GM21576 (cell line): Measurements from ENCODE around the gene HMCES.
"Not testable (repeated sequence)": the region's sequence is repeated elsewhere in the genome, so short reads cannot be mapped to it uniquely, and the experiment has no call there.

Source experiments
- ATAC-seq: cut with Tn5 transposase; IDR thresholded peaks from one replicate; pipeline ENCODE4 v1.9.1; 2021; ENCODE audit warnings: mild to moderate bottlenecking, moderate library complexity; ENCODE audit not compliant: unreplicated experiment

The HMCES gene

GRCh38 chr3:129318921-129319320 lies 40.3 kb downstream of the HMCES start:
- ATAC-seq, result no peak

- ATAC-seq, result no peak
Observed at GRCh38 chr3:129320261-129320660, 41.6 kb downstream of the HMCES start.

DNA sequence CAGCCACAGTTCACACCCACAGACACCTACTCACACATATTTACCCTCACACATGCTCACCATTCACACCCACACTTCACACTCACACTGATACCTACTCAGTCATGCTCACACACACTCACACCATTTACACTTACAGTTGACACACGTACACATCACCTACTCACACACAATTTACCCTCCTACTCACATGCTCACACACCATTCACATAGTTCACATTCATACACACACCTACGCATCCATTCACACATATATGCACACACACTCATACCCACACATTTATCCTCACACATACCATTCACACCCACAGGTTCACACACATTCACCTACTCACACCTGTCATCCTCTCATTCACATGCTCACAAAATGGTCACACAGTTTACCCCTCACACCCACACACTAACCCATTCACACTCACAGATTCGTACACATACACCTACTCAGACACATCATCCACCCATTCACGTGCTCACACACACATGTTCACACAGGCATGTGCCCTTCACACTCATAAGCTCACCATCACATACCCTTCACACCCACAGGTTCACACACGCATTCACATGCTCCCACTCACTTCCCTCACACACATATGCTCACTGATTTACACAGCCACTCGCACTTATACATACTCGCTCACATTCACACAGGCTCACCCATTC lies 42.3 kb downstream of the HMCES start:
- no peak for ATAC-seq

GRCh38 chr3:129321887-129322286 lies 43.2 kb downstream of the HMCES start:
- no peak for ATAC-seq

GRCh38 chr3:129323651-129324294 lies 45.1 kb downstream of the HMCES start:
- no peak for ATAC-seq

DNA sequence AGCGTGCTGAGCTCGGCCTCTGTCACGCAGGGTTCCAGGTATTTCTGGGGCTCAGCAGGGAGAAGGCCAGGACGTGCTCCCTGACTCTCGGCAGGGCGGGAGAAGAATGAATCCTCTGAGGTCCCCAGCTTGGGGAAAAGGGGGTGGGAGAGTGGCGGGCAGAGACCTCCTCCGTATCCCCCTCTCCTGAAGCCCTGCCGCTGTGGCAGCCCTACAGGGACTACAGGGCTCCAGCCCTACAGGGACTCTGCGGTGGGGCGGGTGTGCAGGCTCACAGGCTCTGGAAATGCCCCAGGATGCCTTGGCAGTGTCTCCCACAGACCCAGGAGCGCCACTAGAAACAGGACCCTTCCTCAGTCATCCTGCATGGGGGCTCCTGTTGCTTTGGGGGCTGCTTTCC lies 46.2 kb downstream of the HMCES start:
- ATAC-seq, result no peak

- ATAC-seq, result no peak
Observed at GRCh38 chr3:129325383-129325782, 46.7 kb downstream of the HMCES start.

- ATAC-seq, result no peak
Observed at GRCh38 chr3:129326138-129326537, 47.5 kb downstream of the HMCES start.

DNA sequence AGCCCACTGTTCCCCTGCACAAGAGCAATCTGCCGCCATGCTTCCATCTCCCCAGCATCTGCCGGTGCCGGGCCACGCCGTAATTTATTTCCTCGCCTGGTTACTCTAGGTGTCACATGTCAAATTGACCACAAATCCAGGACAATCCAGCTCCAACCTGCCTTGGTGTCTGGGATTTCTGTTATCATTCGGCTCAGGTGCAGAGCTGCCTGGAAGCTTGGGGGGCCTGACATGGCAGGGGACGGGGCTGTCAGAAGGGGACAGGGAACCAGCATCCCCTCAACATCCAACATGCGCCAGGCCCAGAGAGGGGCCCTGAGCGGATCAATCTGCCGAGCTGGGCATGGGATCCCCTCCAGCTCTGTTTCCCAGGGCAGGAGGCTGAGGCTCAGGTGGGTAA lies 47.9 kb downstream of the HMCES start:
- ATAC-seq, result no peak

DNA sequence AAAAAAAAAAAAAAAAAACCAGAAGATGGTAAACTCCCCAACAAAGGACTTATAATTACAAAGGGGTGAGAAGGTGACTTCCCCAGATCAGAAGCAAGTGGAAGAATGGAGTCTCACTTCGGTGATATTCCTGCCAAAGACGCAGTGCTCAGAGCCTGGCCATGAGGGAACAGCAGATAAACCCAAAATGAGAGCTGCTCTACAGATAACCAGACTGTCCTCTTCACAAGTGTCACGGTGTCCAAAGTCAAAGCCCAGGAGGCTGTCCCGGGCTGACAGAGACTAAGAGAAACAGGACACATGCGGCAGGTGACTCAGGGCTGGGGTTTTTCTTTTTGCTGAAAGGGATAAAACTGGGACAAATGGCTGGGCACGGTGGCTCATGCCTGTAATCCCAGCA lies 48.8 kb downstream of the HMCES start:
- ATAC-seq, result no peak

DNA sequence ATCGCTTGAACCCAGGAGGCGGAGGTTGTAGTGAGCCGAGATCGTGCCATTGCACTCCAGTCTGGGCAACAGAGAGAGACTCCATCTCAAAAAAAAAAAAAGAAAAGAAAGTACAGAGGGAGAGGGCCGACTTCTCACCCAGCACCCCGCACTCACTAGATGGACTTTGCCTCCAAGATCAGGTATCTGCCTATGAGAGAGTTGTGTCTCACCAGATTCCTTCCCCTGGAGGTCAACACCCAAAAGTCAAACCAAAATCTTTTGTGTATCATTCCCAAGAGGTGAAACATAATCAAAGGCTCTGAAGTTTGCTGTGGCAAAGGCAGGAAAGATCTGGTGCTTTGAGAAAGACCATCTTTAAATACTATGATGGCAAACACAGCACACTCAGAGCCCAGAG lies 51.2 kb downstream of the HMCES start:
- ATAC-seq, result no peak

DNA sequence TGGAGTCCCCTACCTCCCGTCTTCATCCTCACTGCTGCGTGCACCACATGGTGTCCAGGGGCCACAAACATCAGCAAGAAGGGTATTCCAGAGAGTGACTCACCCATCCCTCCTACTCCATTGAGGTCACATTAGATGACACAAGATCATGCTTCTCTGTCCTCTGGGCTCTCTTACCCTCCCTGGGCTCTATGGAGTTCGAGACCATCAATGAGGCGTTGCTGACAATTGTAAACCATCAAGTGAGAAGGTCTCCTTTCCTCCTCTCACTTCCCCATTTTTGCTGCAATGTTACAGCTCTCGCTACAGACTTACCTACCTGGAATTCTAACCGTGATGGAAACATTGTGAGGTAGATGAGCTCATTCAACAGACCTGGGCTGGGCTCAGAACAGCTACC lies 51.7 kb downstream of the HMCES start:
- peak; percentile 58 for ATAC-seq

DNA sequence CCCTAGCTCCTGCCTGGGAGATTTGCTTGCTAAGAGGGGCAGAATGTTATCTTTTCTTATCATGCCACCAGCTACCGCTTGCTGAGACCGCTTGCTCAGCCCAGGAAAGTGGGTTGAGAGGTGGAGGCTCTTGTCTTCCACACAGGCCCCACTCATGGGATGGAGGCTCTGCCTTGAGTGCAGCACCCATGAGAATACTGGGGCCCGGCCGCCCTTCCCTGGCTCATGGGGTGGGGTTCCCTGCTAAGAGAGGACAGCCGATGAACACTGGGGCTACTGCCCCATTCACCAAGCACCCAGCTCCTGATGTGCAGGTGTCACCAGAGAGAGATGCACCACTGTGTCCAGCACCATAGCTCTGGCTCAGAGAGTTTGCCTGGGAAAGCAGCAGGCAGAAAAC lies 55.2 kb downstream of the HMCES start:
- ATAC-seq, result no peak

- ATAC-seq, result no peak
Observed at GRCh38 chr3:129336093-129336706, 57.5 kb downstream of the HMCES start.

- ATAC-seq, result not testable (repeated sequence)
Observed at GRCh38 chr3:129337719-129338118, 59.0 kb downstream of the HMCES start.

- not testable (repeated sequence) for ATAC-seq
Observed at GRCh38 chr3:129339186-129339585, 60.5 kb downstream of the HMCES start.

DNA sequence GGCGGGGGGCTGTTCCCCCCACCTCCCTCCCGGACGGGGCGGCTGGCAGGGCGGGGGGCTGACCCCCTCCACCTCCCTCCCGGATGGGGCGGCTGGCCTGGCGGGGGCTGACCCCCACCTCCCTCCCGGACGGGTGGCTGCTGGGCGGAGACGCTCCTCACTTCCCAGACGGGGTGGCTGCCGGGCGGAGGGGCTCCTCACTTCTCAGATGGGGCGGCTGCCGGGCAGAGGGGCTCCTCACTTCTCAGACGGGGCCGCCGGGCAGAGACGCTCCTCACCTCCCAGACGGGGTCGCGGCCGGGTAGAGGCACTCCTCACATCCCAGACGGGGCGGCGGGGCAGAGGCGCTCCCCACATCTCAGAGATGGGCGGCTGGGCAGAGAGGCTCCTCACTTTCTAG lies 61.2 kb downstream of the HMCES start:
- not testable (repeated sequence) for ATAC-seq

GRCh38 chr3:129341331-129342141 lies 62.9 kb downstream of the HMCES start:
- ATAC-seq, result no peak

DNA sequence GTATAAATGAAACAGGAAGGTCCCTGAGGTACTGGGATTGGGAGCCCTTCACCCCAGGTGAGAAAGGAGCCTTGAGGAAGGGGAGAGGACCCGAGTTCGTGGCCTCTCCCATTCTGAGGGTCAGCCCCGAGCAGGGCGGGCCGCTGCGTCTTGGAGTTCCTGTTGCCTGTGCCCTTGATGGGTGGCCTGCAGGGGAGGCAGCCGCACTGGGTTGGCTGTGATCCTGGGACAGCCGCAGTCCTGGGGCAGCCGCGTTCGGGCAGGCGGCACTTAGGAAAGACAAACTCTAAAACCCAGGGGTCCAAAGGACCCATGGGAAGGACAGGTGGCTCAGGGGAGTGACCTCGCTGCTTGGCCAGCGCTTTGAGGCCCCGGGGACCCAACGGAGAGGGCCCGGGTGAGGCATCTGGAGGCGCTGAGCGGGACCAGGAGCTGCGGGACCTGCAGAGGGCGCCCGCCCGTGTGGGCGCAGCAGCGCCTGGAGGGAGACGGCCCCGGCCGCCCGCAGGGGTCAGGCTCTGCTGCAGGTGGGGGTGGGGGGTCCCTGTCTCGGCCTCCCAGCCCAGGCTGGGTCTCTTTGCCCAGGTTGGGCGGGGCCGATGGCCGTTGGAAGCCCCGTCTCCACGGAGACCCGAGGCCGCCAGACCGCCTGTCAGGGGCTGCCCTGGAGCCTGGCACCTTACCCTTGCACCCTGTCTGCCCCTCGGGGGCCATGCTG lies 65.1 kb downstream of the HMCES start:
- no peak for ATAC-seq

DNA sequence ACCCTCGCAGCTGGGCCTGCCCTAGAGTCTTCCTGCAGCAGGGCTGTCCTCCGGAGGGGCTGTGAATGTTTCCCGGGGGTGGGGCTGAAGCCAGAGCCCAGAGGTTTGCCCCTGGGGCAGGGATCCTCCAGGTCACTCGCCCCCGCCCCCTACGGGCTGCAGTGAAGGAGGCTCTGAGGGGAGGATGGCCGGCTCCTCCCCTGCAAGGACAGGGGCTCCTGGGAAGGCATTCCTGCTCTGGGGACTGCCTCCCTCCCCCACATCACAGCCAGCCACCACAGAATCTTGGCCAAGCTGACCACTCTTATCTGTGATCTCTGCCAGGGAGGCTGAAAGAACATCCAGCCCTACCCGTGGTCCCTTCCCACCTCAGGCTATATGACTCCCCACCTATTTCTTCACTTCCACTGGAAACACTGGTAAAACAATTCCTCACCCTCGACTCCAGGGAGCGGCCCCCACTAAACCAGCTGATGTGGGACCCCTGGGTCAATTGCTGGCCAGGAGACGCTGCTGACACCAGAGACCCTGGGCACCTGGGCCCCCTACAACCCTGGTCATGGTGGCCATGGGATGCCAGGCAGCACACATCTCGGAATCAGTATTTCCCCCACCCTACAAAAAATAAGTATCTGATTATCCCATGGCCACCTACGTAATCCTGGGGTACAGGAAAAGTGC lies 66.0 kb downstream of the HMCES start:
- ATAC-seq, result no peak
